ENCODE data around the gene PHLDA3. TPM values are rescaled to one million over a fixed set of nuclear protein-coding genes. Genes with fewer than 3 reads are reported as not detected.
"Not testable (repeated sequence)": the region's sequence is repeated elsewhere in the genome, so short reads cannot be mapped to it uniquely, and the experiment has no call there.

Gene PHLDA3
- total RNA-seq, 1 donor from 2014 or later, result 159 TPM

DNA sequence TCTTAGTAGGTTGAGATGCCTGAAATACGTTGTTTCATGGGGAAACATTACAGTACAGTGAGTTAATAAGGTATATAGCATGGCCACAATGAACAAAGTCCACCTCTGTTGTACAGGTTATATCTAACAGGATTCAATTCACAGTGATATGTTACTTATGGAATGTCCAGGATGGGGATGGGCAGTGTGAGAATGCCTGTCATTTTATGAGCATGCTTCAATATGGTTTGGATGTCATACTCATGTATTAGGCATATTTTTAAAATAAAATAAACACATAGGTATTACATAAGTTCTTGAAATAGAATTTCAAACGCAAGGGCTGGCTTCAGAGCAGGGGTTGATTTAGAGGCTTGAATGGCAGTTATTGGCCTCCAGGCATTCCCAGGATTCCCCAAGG lies 6.1 kb upstream of the PHLDA3 start:
- intact Hi-C loops (cut with DNase I), result no loop called here
- DNase-seq (ENCODE audit: low spot score) (no peak), ATAC-seq (no peak)

DNA sequence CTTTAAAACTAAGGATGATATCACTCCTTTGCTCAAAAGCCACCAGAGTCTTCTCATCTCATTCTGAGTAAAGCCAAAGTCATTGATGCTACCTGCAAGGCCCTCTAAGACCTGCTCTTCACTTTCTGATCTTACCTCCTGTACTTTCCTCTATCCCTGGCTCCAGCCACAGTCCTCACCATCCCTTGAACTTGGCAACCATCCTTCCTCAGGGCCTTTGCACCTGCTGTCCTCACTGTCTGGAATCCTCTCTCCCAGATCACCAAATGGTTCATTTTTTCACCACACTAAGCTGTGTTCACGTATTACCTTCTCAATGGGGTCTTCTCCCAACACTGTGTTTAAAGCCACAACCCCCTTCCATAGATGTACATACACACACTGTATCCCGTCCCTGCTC lies 4.3 kb upstream of the PHLDA3 start:
- no peak for ATAC-seq
- intact Hi-C loops (cut with DNase I), result no loop called here

DNA sequence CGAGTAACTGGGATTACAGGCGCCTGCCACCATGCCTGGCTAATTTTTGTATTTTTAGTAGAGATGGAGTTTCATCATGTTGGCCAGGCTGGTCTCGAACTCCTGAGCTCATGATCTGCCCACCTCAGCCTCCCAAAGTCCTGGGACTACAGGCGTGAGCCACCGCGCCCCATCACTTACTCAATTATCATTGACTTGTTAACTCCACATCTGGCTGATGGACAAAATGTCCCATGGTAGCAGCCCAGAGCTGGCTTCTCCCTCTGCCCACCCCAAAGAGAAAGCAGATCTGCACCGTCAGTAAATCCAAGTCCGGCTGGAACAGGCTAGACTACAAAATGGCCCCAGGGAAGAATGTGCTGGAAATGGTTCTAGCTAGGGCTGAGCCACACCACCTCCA lies 3.3 kb upstream of the PHLDA3 start:
- intact Hi-C loops (cut with DNase I); ATAC-seq; DNase-seq (ENCODE audit: low spot score): not testable (repeated sequence)

More for the DNA sequence above, 4.3 kb upstream of the PHLDA3 start:
- no peak for DNase-seq (ENCODE audit: low spot score)

DNA sequence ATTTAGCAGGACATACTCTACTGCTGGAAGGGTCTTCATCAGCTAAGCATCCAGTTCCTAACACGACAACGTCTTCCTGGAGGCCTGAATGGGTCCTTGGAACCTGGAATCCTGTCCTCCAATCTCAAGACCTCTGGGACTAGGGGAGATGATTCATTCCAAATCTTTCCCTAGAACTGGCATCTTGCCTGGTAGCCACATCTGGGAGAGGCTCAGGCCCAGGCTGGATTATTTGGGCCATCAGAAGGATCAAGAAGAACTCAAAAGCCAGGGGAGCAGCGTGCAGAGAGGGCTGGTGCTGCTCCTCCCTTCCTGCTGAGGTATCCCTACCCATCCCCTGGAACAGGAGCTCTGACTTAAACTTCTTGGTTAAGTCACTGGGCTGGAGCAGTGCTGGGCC lies 2.8 kb upstream of the PHLDA3 start:
- ATAC-seq, result peak; percentile 9
- intact Hi-C loops (cut with DNase I), result no loop called here
- DNase-seq (ENCODE audit: low spot score), result no peak

DNA sequence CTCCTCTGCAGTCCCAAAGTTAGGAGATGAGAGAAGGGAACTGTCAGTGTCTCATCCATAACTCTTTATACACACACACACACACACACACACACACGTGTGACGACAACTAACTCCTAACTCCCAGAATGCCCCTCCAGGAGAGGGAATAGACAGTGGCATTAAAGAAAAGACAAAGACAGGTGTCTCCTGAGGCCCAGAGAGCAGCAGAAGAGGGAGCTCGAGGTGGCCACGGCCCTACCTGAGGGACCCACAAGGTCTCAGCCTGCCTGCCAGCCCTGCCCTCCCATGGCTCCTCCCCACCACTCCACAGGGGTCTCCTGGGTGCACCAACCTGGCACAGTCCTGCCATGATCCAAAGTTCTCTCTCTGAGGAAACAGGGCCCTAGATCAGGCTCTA lies 1.6 kb upstream of the PHLDA3 start:
- no peak for ATAC-seq
- DNase-seq (ENCODE audit: low spot score), result no peak
- intact Hi-C loops (cut with DNase I), result no loop called here

DNA sequence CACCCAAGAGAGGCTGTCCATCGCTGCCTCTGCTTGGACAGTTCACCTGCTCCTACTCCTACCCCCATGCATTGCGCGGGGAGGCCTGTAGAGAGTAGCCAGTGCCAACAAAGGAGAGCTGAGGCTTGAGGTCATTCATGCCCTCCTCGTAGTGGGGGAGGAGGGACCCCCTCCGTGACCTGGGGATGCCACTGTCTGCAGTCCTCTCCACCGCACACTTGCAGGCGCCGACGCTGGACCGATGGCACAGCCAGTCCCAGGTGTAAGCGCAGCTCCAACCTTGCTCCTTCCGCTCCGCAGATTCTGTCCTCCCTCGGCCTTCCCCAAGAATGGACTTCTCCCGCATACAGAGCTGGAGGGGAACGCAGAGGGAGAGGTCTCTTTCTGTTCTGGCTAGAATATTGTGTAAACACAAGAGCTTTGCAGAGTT lies 672 bp upstream of the PHLDA3 start:
- no peak for DNase-seq (ENCODE audit: low spot score)
- intact Hi-C loops (cut with DNase I), result no loop called here
- no peak for ATAC-seq

DNA sequence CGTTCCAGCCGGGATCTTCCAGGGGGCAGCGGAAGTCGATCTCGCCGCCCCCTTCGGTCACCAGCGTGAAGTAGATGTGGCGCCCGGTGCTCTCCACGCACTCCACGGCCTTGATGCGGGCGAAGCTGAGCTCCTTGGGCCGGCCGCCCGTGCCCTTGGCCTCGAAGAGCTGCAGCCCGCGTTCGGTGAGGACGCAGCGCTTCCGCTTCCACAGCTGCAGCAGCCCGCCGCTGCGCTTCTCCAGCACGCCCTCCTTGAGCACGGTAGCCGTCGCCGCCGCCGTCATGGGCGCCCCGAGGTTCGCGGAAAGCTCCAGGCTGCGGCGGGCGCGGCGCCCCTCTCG lies 516 bp downstream of the PHLDA3 start:
- ATAC-seq, result no peak

DNA sequence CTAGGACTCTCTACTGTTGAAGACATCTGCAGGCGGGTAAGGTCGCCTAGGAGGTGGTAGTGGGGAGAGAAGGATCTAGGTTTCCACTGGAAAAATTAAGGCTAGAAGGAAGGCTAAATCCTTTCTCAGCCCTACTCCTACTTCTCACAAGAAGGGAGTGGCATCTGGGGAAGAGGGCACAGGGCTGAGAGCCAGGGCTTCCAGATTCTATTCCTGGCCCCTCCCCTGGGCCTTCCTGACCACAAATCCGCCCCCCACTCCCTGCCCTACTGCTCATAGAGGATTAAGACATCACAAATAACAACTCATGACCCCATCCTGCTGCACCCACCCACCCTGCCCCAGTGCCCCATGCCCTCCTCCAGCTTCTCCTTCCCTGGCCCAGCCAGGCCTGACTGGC lies 2.5 kb downstream of the PHLDA3 start:
- intact Hi-C loops (cut with DNase I), result no loop called here
- ATAC-seq (peak; percentile 6), DNase-seq (ENCODE audit: low spot score) (peak; percentile 74)

More for the DNA sequence above, 516 bp downstream of the PHLDA3 start:
- intact Hi-C loops (cut with DNase I), result no loop called here
- DNase-seq (ENCODE audit: low spot score), result no peak

DNA sequence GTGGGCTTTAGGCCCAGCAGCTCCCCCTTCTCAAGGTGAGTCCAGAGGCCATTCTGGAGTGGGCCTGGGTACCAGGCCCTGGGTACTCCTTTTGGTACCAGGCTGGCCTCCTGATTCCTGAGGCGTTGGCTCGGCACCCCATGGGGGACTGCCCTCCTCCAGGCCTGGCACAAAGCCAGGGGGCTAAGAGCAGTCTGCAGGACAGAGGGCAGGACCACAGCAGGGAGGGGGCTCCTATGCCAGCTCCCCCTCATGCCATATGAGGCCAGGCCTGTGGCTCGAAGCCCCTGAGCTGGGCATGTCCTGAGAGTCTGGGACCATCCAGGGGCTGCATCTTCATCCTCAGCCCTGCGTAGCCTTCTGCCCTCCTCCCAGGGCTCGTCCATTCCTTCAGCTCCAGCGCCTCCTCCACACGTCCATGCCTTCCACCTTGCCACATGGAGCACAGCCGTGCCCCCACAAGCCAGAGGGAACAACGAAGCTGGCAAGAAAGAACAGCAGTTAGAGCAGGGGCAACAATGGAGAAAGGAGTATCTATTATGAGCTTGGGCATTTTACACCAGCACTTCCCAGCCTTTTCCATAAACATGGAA lies 3.2 kb downstream of the PHLDA3 start:
- DNase-seq (ENCODE audit: low spot score) (no peak), ATAC-seq (no peak)
- intact Hi-C loops (cut with DNase I), result no loop called here

DNA sequence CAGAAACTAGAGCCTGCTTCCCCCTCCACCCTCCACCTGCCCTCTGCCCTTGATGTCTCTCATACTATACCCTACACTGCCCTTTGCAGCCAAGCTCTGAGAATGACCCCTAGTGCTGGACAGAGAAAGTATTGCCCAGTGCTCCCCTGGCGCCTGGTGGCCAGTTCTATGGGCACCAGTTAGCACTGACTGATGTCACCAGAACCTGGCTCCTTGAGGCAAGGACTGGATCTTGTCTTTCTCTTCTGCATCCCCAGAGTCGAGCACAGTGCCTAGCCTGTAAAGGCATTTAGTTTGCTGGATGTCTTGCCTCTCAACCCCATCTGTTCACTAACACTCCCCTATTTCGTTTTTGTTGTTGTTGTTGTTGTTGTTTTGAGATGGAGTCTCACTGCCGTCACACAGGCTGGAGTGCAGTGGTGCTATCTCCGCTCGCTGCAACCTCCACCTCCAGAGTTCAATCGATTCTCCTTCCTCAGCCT lies 5.9 kb downstream of the PHLDA3 start:
- ATAC-seq (peak; percentile 20), DNase-seq (ENCODE audit: low spot score) (no peak)
- intact Hi-C loops (cut with DNase I), result no loop called here

DNA sequence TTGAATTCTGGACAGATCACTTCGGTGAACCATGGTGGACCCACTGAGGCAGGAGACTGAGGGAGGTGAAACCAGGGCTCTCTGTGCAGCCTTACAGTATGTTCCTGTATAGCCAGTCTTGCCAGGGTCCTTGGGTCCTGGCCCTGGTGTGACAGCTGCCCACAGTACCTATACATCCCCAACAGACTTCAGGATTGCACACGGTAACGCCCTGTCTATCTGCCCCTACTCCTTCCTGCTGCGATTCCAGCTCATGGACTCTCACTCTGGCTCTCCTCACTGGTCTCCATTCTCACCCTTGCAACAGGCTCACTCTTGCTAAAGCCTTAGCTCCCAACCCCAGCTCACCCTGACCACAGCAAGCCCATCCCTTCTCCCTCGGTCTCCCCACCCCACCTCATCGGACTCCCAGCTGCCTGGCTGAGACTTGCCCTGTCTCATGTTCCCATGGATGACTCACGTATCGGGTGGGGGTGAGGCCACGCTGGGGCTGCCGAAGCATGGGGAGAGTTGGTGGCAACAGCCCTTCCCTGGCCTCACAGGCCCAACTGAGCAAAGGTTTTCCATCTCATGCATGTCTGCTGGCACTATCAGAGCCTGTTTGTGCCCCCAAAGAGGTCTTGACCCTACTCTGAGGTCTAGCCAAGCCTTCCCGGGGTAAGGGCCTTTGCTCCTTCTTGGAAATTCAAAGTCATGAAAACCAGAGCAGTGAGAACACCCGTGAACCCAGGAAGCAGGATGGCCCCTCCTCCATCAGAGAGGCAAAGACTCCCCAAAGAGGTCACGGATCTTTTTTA lies 7.1 kb downstream of the PHLDA3 start:
- intact Hi-C loops (cut with DNase I), result no loop called here
- ATAC-seq (peak; percentile 85), DNase-seq (ENCODE audit: low spot score) (peak; percentile 90)

DNA sequence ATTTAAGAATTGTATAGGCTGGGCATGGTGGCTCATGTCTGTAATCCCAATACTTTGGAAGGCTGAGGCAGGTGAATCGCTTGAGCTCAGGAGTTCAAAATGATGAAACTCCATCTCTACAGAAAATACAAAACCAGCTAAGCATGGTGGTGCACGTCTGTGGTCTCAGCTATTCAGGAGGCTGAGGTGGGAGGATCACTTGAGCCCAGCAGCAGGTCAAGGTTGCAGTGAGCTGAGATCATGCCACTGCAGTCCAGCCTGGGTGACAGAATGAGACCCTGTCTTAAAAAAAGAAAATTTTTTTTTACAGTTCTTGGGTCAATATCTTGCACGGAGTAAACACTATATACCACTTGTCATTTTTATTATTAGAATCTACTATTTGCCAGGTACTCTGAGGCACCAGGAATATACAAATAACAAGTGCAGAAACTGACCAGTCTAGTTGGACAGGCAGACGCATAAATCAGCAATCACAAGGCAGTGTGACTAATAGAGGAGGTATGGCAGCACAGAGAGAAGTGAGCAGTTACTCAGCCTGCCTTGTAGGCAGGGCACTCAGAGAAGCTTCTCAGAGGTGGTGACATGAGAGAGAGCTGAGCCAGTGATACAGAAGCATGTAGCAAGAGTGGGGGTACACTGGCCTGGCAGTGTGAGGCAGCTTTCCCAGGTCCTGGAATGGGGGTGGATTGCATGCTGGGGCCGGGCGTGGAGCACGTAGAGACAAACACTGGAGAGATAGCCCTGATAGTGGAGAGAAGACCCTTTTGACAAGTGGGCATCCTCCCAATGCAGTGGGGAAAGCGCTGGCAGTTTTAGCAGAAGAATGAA lies 8.0 kb downstream of the PHLDA3 start:
- intact Hi-C loops (cut with DNase I), result no loop called here
- ATAC-seq (peak; percentile 32), DNase-seq (ENCODE audit: low spot score) (no peak)

DNA sequence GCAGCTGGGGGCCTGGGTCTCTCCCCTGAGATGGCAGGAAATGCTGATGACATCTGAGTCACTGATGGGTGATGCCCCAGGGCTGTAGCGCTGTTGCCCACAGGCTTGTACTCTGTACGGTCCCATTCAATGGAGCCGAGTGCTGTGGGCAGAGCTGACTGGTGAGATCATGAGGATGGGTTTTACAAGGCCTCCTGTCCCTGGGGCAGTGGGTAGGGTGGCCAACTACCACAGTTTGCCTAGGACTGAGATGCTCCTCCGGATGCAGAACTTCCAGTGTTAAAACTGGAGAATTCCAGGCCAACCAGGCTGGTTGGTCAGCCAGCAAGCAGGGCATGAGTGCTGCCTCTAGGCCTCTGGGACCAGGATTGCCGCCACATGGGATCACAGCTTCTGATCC lies 9.2 kb downstream of the PHLDA3 start:
- intact Hi-C loops (cut with DNase I), result no loop called here
- DNase-seq (ENCODE audit: low spot score) (no peak), ATAC-seq (no peak)

DNA sequence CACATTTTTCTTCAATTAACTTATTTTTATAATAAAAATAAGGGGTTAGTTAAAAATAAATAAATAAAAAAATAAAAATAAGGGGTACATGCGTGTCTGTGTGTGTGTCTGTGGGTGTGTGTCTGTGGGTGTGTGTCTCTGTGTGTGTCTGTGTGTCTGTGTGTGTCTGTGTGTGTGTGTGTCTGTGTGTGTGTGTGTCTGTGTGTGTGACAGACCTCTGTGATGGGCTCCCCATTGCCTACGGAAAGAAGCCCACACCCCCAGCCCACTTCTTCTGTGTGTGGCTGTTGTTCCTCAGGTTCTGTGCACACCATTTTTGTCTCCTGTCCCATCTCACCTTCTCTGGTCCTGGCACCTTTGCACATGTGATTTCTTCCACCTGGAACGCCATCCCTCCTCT lies 9.9 kb downstream of the PHLDA3 start:
- DNase-seq (ENCODE audit: low spot score) (no peak), ATAC-seq (no peak)
- intact Hi-C loops (cut with DNase I), result no loop called here

DNA sequence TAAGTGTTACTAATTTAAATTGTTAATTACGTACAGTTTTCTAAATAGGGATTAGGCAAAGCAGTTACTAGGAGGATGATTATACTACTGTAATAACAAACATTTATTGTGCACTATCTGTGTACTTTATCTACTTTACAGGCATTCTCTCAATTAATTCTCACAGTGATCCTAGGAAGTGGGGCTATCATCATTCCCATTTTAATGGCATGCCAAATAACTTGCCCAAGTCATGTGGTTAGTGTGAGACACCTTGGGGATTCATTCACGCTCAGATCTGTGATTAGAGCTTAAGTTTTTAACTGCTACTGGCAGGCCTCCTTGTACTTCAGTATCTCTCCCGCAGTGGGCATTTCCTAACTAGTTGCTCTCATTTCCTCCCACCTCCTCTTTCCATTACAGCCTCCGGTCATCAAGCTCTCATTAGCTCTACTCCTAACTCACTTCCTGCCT lies 11.5 kb downstream of the PHLDA3 start:
- intact Hi-C loops (cut with DNase I), result no loop called here

DNA sequence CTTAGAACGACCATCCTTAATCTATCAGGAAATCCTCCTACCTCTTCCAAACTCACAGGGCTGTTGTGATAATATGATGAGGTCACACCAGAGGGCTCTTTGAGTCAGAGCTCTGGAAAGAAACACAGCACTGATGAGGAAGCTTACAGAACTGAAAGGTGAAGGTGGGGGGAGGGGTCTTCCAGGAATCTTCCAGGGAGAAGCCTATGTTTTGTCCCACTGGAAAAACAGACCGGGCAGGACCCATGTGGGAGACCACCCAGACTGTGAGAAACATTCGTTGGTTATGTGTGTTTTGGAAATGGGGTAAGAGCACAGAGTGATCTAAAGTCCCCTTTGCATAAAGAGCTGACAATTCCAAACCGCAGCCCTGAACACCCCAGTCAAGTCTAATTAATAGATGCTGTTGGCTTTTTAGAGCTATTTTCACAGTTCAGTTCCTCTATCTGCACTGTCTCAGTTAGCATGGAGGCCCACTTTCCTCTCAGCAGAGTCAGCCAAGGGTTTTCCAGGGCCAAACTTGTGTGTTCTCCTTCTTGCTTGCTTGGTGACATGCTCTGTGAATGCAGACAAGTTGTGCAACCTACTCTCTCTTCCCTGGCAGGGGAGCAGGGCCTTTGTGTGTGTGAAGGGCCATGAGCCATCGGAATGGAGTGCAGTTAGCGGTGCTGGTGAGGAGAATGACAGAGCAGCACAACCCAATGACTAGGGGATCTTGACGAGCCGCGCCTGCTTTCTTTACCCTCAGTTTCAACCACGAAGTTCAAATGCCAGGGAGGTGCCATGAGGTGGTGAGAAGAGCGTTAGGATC lies 12.3 kb downstream of the PHLDA3 start:
- ATAC-seq (peak; percentile 83), DNase-seq (ENCODE audit: low spot score) (peak; percentile 79)
- intact Hi-C loops (cut with DNase I), result no loop called here

More for the DNA sequence above, 11.5 kb downstream of the PHLDA3 start:
- DNase-seq (ENCODE audit: low spot score), result no peak
- ATAC-seq, result peak; percentile 14

DNA sequence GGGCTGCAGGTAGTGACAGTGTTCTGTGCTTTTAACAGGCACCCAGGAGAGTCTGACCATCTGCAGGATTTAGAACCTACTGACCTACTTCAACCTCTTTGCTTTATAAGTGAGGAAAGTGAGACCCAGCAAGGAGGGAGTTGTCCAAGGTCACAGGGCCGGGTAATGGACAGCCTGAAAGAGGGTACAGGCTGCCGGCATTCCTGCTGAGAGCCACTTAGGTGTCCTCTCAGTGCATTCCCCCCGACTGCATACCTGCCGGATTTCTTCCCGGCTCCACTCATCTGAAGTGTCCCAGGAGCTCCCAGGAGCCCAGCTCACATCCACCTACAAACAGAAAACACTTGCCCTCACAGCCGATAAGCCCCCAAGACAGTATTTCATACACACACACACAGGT lies 13.9 kb downstream of the PHLDA3 start:
- ATAC-seq, result no peak
- intact Hi-C loops (cut with DNase I), result no loop called here
- no peak for DNase-seq (ENCODE audit: low spot score)

DNA sequence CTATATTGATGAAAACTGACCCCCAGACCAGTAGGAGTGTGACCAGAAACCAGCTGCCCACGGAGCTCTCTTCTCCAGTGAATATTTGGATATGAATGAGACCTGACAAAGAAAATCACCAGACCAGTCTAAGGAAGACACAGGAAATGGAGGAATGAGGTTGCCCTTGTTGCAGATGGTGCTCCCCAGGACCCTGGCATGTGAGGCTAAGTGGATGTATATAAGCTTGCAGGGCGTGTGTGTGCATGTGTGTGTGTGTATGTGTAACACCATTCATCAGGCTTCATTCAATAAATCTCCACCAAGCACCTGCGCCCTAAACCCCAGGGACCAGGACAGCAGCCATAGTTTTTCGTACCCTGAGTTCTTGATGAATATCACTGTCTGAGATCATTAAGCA lies 14.4 kb downstream of the PHLDA3 start:
- DNase-seq (ENCODE audit: low spot score), result no peak
- no peak for ATAC-seq
- intact Hi-C loops (cut with DNase I), result no loop called here

DNA sequence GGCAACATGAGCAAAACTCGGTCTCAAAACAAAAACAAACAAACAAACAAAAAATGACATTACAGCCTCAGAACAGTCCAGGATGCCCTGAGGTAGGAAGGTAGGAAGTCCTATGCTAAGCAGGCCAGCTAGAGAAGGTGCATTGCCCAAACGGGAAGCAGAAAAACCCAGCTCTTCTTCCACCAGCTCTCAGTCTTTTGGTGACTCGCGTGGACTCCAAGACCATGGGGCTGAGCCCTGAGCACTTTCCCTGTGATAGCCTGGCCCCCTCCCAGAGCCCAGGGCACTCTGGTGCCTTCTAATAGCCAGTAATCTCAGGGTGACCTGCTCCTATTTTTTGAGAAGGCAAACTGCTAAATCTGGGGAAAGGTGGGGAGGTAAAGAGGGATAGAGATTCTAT lies 16.1 kb downstream of the PHLDA3 start:
- DNase-seq (ENCODE audit: low spot score), result no peak
- no peak for ATAC-seq
- intact Hi-C loops (cut with DNase I), result no loop called here
